Prostate gland (tissue), 2 donors: ENCODE results near the gene KCNQ4. TPM values are rescaled to one million over a fixed set of nuclear protein-coding genes. Genes with fewer than 3 reads are reported as not detected.

Experiments used
- DNase-seq: peaks from one replicate; pipeline ENCODE4 v3.0.0-alpha.2; 2019; ENCODE audit warnings: low spot score
- H3K27ac ChIP-seq, 2 donors: fragments of 200-600 bp; sonication (generic); 2 replicates each; pipeline ENCODE4 v1.5.1; 2017 to 2019
- H3K27me3 ChIP-seq: fragments of 200-600 bp; sonication (generic); replicated peaks from 2 replicates; pipeline ENCODE4 v1.5.1; 2019; ENCODE audit not compliant: insufficient read depth
- H3K36me3 ChIP-seq, 2 donors: fragments of 200-600 bp; sonication (generic); 1 replicate in 1 of 2; 2 replicates in 1 of 2; pipeline versions ENCODE4 v1.5.1 to v1.8.1; 2017 to 2019
- H3K4me1 ChIP-seq: fragments of 200-600 bp; sonication (generic); replicated peaks from 2 replicates; pipeline ENCODE4 v1.5.1; 2019
- H3K4me3 ChIP-seq, 2 donors: fragments of 200-600 bp; sonication (generic); 2 replicates each; pipeline ENCODE4 v1.5.1; 2017 to 2019
- H3K9me3 ChIP-seq: fragments of 200-600 bp; sonication (generic); 2 replicates; pipeline ENCODE4 v1.5.1; 2017
- CTCF ChIP-seq, 4 experiments: fragments of 200-600 bp in 2 of 4; fragments of 450-650 bp in 2 of 4; sonication (generic) in 2 of 4; IDR thresholded peaks; 1 replicate in 3 of 4; 2 replicates in 1 of 4; pipeline ENCODE4 v1.5.1; 2016 to 2019; ENCODE audit warnings: antibody characterized with exemption in 4 of 4, mild to moderate bottlenecking in 2 of 4, moderate library complexity in 2 of 4
- POLR2A ChIP-seq: fragments of 450-650 bp; IDR thresholded peaks from one replicate; pipeline ENCODE4 v1.6.1; 2016; ENCODE audit warnings: antibody characterized with exemption, mild to moderate bottlenecking
- POLR2AphosphoS5 ChIP-seq: sonication (generic); formaldehyde crosslinking; IDR thresholded peaks from one replicate; pipeline ENCODE4 v1.6.1; 2017; ENCODE audit warnings: antibody characterized with exemption
- WGBS: methylation state at CpG from one replicate; pipeline ENCODE4 v1.1.5; 2018; 5-methylcytosine and 5-hydroxymethylcytosine counted together
- intact Hi-C: fragments of 100-400 bp; cut with DNase I; formaldehyde crosslinking; loops from one replicate; pipeline ENCODE4 v1.14.2; 2022
- total RNA-seq, 2 donors: library from RNA; depleted of rRNA; stranded (reverse); fragments of >200 nt; gene quantifications; one replicate each; pipeline ENCODE4 v1.1.0, GENCODE V29; 2016

KCNQ4 gene
- total RNA-seq, 2 donors from 2014 or later = 1.8 to 3.1 TPM

- no peaks in the 10 kb centered on the region for H3K27me3 ChIP-seq
- 66% methylated on average over 7 of the region's 7 CpGs for WGBS
- H3K36me3 ChIP-seq = peaks cover 14 to 23% of the 10 kb centered on the region in 2 donors
- H3K4me3 ChIP-seq = no peak overlapping the region
- DNase-seq = no peak
- H3K27ac ChIP-seq = no peak overlapping the region
- no peak for TF ChIP-seq POLR2AphosphoS5
- TF ChIP-seq CTCF (IDR thresholded peaks at IDR 0.05) = no peak
- no peak for TF ChIP-seq POLR2A
- H3K4me1 ChIP-seq = no peaks in the 10 kb centered on the region
- H3K9me3 ChIP-seq = no peaks in the 10 kb centered on the region
- intact Hi-C loops = no loop called here
Measured at GRCh38 chr1:40768146-40768990, 15.2 kb upstream of the KCNQ4 start.

GRCh38 chr1:40769815-40770214 lies 13.8 kb upstream of the KCNQ4 start:
- H3K27me3 ChIP-seq = no peaks in the 10 kb centered on the region
- 73% methylated on average over 4 of the region's 4 CpGs for WGBS
- H3K9me3 ChIP-seq = no peaks in the 10 kb centered on the region
- H3K27ac ChIP-seq = no peak overlapping the region
- intact Hi-C loops = no loop called here
- TF ChIP-seq POLR2AphosphoS5 = no peak
- no peak for TF ChIP-seq CTCF (IDR thresholded peaks at IDR 0.05)
- no peak for TF ChIP-seq POLR2A
- H3K4me1 ChIP-seq = no peaks in the 10 kb centered on the region
- peaks cover 14 to 23% of the 10 kb centered on the region in 2 donors for H3K36me3 ChIP-seq
- H3K4me3 ChIP-seq = no peak overlapping the region
- no peak for DNase-seq

GRCh38 chr1:40770296-40771070 lies 13.1 kb upstream of the KCNQ4 start:
- no peak for DNase-seq
- no peaks in the 10 kb centered on the region for H3K9me3 ChIP-seq
- no peaks in the 10 kb centered on the region for H3K4me1 ChIP-seq
- TF ChIP-seq POLR2A (no peak), CTCF (IDR thresholded peaks at IDR 0.05) (no peak), POLR2AphosphoS5 (no peak)
- no peak overlapping the region for H3K4me3 ChIP-seq
- intact Hi-C loops = no loop called here
- no peaks in the 10 kb centered on the region for H3K27me3 ChIP-seq
- WGBS = 79% methylated on average over 18 of the region's 18 CpGs
- H3K36me3 ChIP-seq = peaks cover 14 to 23% of the 10 kb centered on the region in 2 donors
- no peak overlapping the region for H3K27ac ChIP-seq

- intact Hi-C loops = no loop called here
- H3K4me1 ChIP-seq = no peaks in the 10 kb centered on the region
- WGBS = 79% methylated on average over 2 of the region's 2 CpGs
- H3K27me3 ChIP-seq = no peaks in the 10 kb centered on the region
- H3K4me3 ChIP-seq = no peak overlapping the region
- H3K27ac ChIP-seq = no peak overlapping the region
- peaks cover 7 to 9% of the 10 kb centered on the region in 2 donors for H3K36me3 ChIP-seq
- TF ChIP-seq CTCF (IDR thresholded peaks at IDR 0.05) (no peak), POLR2AphosphoS5 (no peak), POLR2A (no peak)
- no peak for DNase-seq
- H3K9me3 ChIP-seq = no peaks in the 10 kb centered on the region
Measured at GRCh38 chr1:40772146-40772955, 11.2 kb upstream of the KCNQ4 start.
